GM18858 (cell line): Measurements from ENCODE around the gene LRRC53.

ENCODE experiments used
- ATAC-seq: cut with Tn5 transposase; IDR thresholded peaks from one replicate; pipeline ENCODE4 v1.9.1; 2021; ENCODE audit not compliant: unreplicated experiment

Gene LRRC53, protein sequence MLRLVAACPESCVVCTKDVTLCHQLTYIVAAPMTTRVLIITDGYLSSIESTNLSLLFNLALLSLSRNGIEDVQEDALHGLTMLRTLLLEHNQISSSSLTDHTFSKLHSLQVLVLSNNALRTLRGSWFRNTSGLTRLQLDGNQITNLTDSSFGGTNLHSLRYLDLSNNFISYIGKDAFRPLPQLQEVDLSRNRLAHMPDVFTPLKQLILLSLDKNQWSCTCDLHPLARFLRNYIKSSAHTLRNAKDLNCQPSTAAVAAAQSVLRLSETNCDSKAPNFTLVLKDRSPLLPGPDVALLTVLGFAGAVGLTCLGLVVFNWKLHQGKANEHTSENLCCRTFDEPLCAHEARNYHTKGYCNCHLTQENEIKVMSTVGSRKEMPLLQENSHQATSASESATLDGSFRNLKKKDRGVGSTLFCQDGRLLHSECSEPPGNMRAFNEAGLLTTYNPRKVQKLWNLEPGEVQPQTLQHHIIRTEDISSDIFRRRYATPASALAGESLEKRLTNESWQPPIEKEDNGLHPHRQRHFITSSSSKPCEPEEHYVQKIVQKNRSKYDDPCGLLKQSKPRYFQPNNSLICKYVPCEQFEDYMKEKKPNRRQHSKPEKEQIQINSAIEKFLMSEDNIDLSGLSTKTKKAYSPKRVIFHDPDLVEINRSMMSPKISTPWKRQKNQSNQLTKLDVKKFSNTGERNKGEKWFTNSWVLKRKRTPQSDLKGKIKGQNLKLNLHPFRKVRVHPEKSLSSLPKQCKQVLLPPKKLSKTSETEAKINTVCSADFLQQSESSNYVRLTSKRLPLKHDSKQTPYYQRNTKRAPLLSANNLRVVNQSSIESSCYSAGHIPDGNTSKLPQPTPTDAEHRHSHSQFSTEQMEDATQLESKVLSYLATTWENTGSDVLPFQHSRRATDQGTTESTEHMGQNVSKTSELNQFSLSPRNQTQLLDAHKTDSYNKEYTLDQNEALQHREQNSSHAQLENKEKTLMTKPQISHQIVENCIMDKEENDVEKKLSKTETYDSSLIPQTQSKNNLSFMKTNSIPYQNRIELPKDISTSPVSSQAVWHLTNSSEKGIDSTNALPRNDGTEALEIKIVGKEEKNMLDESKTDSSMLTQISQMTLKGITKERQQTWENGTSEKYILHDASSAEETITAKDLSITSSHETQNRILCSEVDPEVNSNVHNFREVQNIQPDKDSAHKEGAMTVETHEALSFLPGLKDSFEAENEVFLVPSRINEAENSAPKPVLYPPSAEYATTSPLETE

DNA sequence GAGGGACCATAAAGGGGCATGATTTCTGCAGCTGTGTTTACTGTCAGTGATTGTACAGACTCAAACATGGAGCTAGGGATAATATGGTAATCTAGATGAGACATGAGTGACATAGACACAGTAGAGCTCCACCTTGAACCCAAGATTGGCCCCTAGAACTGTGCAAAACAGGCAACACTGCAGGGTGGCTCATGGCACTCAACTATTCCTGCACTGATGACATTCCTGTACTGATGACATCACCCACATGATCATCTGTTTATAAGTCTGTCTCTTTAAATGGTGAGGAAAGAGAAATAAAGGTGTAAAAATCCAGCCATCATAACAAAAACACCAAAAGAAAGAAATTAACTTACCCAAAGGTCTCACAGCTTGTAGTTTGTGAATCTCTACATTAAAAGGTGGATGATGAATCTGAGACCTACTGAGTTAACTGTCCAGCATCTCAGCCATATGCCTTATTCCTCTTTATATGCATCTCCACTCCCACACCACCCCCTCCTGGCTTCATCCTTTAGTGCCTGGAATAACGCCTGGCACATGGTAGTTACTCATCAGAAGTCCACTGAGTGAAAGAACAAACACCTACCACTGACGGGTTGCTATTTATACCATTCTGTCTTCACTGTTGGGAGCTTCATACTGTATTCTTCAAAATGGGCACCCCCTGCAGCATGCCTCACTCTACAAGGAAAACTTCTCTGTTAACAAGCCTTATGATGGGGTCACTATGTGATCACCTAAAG, at the start of gene LRRC53:
Gene LRRC53 (minus strand): TSS at position 442 of the 746 bp plus-strand sequence. CDS start 29,262 bp downstream, outside the sequence.
- ATAC-seq, result no peak

DNA sequence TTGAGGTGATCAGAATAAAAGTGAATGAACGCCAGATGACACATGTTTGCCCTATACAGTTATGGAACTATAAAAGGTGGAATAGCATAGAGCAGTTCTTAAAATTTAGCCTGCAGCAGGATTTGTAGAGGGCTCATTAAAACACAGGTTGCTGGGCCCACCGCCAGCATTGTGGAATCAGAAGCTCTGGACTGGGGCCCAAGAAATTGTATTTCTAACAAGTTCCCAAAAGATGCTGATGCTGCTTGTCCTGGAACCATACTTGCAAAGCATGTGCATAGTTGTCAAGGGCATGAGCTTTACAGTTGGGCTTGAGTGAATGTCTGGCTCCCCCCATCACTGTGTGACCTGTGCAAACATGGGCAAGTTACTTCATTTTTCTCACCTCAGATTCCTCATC, 37.5 kb upstream of the LRRC53 start:
- no peak for ATAC-seq

DNA sequence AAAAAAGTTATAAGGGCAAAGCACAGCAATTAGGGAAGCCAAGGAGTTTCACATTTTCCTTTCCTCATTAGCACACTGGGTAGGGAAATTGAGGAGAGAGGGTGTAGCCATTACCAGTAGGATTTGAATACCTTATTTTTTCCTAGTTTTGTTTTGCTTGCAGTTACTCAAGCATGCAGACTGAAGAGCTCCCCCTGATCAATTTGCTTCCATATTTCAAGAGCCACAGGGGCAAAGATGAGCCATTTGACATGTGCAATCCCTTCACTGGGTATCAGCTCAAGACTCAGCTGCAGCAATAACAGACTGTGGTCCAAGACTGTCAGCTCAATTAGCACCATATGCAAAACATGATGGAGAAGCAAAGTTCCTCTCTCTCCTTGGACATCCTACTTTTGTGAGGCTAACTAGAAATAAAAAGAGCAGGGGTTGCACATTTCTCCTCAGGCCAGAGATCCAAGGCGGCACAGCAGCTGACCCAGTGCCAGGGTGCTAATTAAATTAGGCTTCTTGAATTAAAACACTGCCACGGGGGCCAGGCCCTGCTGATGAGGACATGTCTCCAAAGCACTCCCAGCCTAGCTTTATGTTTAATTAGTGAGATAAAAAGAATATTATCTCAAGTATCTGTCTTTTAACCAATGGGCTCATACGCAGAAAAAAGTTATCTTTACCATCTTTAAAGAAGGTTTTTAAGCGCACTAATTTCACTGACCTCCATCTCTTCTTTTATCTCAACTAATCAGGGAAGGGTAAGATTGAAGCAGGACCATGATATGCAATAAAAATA, 36.7 kb upstream of the LRRC53 start:
- no peak for ATAC-seq

DNA sequence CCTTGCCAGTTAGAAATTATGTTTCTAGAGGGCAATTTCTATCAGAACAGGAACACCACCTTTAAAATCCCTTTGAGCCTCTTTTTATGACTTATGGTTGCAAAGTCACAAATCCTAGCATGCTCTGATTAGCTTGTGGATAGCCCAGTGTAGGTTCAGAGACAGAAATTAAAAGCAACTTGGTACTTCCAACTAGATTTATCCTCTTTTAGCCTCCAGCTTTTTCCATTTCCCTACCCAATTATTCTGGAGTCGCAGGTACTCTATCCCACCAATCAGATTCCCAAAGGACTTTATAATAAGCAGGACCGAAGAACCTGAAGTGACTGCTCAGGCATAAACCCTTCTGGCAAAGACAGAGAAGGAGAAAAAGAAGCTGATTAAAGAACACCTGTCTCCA, 33.4 kb upstream of the LRRC53 start:
- no peak for ATAC-seq

DNA sequence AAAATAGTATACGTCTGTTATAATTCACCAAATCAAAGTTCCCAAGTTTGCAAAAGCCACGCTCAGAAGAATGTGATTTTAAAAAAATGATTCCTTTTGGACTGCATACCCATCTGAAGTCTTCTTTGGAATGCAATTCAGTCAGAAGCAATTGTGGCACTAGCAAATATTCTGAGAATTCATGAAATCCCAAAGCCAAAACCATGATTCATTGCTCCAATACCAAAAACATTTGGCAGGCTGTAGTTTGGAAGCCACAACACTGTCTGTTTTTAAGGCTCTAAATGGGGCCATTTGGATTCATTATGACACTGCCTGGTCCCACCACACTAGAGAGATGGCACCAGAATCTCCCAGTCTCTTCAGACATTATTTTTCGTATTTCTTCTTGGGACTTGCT, 21.8 kb upstream of the LRRC53 start:
- ATAC-seq, result no peak

DNA sequence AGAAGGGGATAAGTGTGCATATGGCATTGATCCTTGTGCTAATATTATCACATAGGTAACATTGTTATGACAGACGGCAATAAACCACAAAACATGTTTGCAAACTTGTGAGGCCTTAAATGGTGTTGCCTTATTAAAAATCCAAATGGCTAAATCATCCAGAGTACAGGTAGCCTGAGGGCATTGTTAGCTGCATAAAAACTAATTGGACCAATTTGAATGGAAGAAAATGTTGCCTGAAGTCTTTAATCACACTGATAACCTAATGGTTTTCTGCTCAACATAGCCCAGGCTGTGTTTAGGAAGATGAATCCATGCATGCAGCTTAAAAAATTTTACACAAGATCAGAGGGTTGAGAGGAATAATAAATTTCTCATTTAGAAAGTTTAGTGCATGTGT, 19.4 kb upstream of the LRRC53 start:
- ATAC-seq, result no peak

DNA sequence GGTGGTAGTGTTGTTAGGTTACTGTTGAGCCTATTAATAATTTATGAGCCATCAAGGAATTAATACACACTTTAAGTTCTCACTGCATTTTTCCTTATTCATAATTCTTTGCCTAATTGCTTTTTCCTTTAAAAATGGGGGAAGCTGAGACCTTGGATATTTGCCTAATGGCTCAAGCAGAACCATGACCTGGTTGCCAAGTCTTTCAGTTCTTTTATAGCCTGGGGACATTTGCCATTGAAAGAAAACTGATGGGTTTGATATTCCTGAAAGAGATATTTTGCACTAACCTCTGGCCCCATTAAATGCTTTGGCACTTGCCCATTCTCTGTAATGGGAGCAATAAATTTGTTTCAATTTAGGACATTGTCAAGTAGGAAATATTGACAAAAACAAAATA, 18.5 kb upstream of the LRRC53 start:
- no peak for ATAC-seq

DNA sequence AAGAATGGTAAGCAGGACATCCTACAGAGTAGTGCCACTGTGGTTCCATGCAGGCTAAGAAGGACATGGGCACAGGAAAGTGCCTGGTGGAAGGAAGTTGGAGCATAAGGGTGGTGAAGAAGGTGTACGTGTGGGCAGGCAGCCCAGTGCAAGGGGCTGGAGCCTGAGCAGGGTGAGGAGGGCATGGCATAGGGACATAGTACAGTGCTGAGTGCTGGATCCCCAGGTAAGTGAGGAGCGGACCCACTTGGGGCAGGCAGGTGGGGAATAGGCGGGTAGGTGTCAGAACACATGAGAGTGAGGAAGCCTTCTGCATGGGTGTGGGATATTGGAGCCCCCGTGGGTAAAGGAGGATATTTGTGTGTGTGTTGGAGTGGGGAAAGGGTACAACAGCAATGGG, 15.7 kb upstream of the LRRC53 start:
- ATAC-seq, result no peak

DNA sequence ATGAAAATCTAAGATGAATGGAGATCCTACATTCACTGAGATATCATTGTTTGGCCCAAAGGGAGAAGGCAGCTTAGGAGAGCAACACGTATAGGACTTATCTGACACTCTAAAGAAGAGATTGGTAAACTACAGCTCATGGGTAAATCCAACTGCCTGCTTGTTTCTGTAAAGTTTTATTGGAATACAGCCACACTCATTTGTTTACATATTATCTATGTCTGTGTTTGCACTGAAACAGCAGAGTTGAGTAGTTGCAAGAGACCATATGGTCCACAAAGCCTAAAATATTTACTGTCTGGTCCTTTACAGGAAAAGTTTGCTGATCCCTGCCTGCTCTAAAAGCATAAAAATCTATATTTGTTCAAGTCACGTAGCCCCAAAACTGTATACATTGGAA, 14.3 kb upstream of the LRRC53 start:
- no peak for ATAC-seq

DNA sequence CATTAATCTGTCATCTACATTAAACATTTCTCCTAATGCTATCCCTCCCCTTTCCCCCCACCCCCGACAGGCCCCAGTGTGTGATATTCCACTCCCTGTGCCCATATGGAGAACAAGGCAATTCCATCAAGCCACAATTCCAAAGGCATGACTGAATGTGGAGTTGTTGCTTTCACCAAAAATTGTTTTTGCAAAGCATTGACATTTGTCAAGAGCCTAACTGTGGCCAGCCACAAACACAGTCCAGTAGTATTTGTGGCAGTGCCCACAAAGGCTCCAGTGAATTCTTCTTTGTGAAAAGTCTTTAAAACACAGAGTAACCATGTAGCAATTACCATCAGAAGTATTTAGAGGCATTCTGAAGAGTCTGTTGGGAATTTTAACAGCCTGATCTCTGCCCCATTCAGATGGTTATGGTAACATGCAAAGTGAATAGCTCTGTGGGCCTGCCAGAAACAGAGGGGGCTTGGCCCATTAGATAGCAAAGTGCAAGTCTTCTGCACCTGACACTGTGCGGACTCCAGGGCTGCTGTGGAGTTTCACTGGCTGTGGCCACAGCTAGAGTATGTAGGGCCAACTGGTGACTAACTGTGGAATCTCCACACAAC, 11.6 kb upstream of the LRRC53 start:
- no peak for ATAC-seq

DNA sequence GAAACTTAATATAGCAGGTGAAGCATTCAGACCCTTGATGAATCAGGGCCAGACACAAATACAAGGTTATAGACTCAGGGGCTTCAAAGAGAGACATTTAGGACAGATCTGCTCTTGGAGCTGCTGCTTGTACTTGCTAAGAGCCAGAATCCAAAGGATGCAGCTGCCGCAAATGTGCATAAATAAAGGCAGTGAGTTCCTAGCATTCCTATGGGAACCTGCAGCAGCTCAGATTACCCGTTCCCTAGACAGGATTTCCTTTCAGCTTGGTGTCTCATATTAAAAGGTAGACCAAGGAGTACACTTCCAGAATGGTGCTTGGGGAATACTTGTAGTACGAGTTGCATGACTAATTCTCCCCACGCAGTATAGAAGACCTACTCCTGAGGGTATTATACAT, 9.7 kb upstream of the LRRC53 start:
- no peak for ATAC-seq

DNA sequence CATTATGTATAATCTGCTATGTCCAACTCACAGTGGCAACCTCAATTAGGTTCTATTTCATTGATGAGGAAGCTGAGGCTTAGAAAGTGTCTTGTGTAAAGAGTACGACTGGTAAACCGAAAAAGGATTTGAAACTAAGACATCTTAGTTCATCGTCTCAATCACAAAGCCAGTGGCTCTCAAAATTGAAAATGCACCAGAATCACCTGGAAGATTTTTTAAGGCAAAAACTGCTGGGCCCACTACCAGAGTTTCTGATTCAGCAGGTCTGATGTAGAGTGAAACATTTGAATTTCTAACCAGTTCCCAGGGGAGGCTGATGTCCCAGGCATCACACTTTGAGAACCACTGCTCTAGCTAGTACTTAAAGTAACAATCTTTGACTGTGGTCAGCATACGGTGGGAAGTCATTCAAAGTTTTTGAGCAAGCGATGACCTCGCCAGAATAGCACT, 5.2 kb upstream of the LRRC53 start:
- ATAC-seq, result peak; percentile 87

DNA sequence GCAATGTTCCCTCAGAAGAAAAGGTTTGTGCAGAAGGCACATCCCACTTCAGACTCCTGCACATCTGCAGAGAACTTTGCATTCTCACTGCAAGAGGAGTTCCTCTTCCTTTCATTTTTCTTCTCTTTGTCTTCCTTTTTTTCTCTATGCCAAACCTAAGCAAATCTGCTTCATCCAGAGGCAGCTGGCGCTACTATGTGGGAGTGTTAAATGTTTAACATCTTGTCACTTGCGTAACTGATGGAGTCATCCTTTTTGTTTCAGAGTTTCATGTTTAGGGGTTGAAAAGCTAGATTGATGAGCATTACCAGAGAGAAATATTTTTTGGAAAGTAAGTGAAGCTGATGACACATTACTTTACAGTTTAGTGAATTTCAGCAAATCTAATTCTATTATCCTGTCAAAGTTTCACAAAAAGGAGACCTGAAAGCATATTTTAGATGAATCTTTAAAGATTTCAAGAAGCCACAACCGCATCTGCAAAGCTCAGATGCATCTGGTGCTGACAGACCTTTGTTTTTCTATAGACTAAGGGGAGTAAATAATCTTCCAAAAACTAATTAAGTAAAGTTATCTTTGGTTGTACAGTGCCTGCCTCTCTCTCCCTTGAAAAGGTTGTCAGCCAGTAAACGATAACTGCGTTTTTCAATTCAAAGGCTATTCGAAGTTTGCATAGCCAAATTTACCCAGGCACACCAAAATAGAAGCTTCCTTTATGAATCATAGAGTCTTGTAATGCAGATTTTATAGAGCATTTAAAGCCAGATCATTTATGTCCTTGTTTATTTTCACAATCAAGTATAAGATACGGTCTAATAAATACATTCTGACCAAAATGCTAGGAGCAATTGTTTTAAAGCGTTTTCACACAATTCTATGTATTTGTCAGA, 1.2 kb upstream of the LRRC53 start:
- ATAC-seq, result no peak

DNA sequence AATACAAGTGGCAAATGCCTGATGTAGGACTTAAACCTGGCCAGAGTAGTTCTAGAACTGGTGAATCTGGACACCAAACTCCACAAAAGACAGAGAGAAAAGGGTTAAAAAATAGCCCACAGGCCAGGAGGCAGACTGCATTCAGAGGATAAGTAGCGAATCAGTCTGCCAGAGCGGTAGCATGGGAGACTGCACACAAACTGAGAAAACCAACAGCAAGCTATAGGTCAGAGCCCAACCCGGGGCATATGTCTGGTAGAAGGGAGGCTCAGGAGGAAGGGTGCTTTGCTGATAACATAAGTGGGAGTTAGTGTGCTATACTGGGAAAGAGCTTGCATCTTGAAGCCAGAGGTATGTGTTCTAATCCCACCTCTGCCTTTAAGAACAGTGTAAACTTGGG, 4.0 kb downstream of the LRRC53 start:
- ATAC-seq, result no peak

DNA sequence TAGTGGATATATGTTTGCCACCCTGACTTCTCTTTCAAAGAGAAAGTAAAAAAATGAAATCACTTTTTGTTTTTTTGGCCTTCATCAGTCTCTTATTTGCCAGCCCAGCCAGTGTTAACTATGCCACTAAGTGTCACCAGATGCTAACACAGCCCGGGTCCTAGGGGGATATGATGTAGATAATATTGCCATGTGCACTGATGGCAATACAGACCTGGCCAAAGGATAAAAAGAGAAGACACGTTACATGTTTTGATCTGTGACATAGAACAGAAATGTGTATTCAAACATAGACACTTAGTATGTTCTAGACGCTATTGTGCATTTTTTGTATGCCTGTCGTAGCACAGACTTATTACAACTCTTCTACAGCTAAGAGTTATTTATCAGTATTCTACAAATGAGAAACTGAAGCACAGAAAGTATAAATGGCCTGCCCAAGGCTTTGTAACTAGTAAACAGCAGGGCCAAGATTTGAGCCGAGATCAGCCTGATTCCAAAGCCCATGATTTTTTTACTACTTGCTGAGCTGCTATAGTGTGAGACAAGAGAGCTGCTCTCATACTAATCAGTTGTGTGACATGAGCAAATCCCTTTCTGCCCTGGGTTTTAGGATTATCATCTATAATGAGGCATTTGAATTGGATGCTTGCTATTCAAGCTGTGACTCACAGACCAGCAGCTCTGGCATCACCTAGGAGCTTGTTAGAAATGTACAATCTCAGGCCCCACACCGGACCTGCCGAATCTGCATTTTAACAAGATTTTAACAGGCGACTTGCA, 6.3 kb downstream of the LRRC53 start:
- ATAC-seq, result no peak

DNA sequence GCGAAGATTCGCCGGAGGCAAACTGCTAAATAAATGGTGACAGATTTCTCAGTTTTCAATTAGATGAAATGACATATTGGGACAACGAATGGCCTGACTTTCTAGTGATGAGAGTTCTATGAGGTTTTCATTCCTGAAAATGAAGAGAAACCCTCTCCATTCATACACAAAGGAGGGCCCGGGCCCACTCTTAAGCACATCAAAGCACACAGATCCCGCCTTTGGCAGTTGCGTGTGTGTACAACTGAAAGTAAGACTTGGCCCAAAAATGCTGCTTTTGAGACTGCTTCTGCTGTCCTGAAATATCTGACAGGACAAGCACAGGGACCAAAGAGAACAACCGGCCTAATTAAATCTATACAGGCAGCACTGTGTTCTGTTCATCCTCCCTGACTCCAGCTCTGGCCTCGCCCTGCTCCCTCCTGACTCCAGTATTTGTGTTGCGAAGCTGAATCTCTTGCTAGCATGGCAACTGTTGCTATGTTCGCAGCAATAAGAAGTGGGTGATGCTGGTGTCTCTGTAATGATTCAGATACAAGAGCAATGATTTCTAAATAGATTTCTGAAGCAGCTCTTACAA, 7.4 kb downstream of the LRRC53 start:
- no peak for ATAC-seq
